ENCODE results near the gene WWOX.

DNA sequence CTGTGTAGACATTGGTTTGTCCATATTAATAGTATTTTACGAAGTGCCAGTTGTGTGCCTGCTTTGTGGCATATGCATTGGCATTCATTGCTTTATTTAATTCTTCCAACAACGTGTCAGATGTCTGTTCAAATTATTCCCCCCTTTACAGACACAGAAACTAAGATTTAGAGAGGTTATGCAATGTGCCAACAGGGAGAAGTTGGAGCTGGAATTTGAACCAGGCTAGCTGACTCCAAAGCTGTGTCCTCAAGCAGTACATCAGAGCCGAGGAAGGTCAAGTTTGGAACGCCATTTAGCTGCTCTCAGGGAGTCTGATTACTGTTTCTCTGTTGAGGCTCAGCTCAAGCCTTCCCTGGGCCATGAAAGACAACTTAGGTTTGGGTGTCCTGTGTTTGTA, 232.3 kb downstream of the WWOX start:
- TF ChIP-seq, protein P1, sequence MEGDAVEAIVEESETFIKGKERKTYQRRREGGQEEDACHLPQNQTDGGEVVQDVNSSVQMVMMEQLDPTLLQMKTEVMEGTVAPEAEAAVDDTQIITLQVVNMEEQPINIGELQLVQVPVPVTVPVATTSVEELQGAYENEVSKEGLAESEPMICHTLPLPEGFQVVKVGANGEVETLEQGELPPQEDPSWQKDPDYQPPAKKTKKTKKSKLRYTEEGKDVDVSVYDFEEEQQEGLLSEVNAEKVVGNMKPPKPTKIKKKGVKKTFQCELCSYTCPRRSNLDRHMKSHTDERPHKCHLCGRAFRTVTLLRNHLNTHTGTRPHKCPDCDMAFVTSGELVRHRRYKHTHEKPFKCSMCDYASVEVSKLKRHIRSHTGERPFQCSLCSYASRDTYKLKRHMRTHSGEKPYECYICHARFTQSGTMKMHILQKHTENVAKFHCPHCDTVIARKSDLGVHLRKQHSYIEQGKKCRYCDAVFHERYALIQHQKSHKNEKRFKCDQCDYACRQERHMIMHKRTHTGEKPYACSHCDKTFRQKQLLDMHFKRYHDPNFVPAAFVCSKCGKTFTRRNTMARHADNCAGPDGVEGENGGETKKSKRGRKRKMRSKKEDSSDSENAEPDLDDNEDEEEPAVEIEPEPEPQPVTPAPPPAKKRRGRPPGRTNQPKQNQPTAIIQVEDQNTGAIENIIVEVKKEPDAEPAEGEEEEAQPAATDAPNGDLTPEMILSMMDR (IDR thresholded peaks at IDR 0.05; ENCODE audit: insufficient read depth, low read depth, low read length): no peak
- no peak for TF ChIP-seq EZH2 (IDR thresholded peaks at IDR 0.05; ENCODE audit: insufficient read depth, low read length)
